22Rv1 (cell line): Measurements from ENCODE around the gene NOS3.
"Not testable (repeated sequence)": the region's sequence is repeated elsewhere in the genome, so short reads cannot be mapped to it uniquely, and the experiment has no call there.

ENCODE experiments used
- H3K27ac ChIP-seq: fragments of 450-650 bp; 2 replicates; pipeline ENCODE4 v1.5.1; 2017
- CTCF ChIP-seq: fragments of 450-650 bp; IDR thresholded peaks from 2 replicates; pipeline ENCODE4 v1.5.1; 2017; ENCODE audit warnings: mild to moderate bottlenecking
- ZFX ChIP-seq: fragments of 450-650 bp; IDR thresholded peaks from 2 replicates; pipeline ENCODE4 v1.6.1; 2017; ENCODE audit warnings: antibody characterized with exemption, borderline replicate concordance

NOS3 gene

GRCh38 chr7:151040616-151041375 lies 50.0 kb downstream of the NOS3 start:
- no peak overlapping the region for H3K27ac ChIP-seq
- TF ChIP-seq ZFX (no peak), CTCF (no peak)

- not testable (repeated sequence) for H3K27ac ChIP-seq
Measured at GRCh38 chr7:151043449-151043848, 52.6 kb downstream of the NOS3 start.

- no peak overlapping the region for H3K27ac ChIP-seq
- TF ChIP-seq ZFX, result no peak
- no peak for TF ChIP-seq CTCF
Measured at GRCh38 chr7:151043959-151044358, 53.1 kb downstream of the NOS3 start.

GRCh38 chr7:151045262-151045661 lies 54.4 kb downstream of the NOS3 start:
- TF ChIP-seq ZFX, result no peak
- H3K27ac ChIP-seq, result no peak overlapping the region

- H3K27ac ChIP-seq, result no peak overlapping the region
- TF ChIP-seq ZFX, result no peak
- no peak for TF ChIP-seq CTCF
Measured at GRCh38 chr7:151045967-151046366, 55.1 kb downstream of the NOS3 start.

- peak overlapping the region; percentile 33; the same call in 1 of the 2 replicates for H3K27ac ChIP-seq
- TF ChIP-seq CTCF, result no peak
- no peak for TF ChIP-seq ZFX
Measured at GRCh38 chr7:151046603-151047573, 56.1 kb downstream of the NOS3 start.

- peak within 1 kb of the TSS; percentile 33; the same call in 1 of the 2 replicates for H3K27ac ChIP-seq
Measured at GRCh38 chr7:151047976-151048815, 57.4 kb downstream of the NOS3 start, which contains the start of gene ASIC3. Gene ASIC3 (plus strand): TSS chr7:151048531. CDS start chr7:151048886, 355 bp downstream.

More at GRCh38 chr7:151047976-151048815, 57.4 kb downstream of the NOS3 start, which contains the start of gene ASIC3:
- TF ChIP-seq CTCF (no peak), ZFX (no peak)
